Measurements from ENCODE around the gene CHCHD3. TPM values are rescaled to one million over a fixed set of nuclear protein-coding genes. Genes with fewer than 3 reads are reported as not detected.

The CHCHD3 gene
- total RNA-seq, 4 donors from 2014 or later, result 54.0 to 88.6 (median 61.3) TPM

DNA sequence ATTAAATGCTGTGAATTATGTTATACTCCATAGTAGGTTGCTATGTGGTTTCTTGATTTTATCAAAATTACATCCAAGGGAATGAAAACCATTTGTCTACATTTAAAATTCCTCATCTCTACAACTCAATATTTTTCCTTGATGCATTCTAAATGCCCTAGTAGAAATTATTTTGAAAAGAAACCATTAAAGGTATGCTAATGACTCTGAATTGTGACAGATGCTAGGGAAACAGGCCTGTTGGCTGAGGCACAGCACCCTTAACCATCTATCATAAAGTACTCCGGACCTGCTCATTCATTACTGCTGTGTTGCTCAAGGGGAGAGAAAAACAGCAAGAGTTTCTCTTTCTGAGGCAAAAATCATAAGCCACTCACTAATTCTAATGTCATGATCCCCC lies 131.2 kb downstream of the CHCHD3 start:
- no peak for ATAC-seq
- Histone ChIP-seq H3K27ac (no peak overlapping the region), H3K9me3 (no peaks in the 10 kb centered on the region), H3K27me3 (no peaks in the 10 kb centered on the region), H3K4me1 (no peaks in the 10 kb centered on the region), H3K4me3 (no peak overlapping the region), H3K36me3 (no peaks in the 10 kb centered on the region)
- WGBS, 2 donors (ENCODE audit: low coverage in 1 of 2), result 44 to 80% methylated on average over 1 of the region's 1 CpG
- TF ChIP-seq CTCF (IDR thresholded peaks at IDR 0.05) (no peak), POLR2AphosphoS5 (IDR thresholded peaks at IDR 0.05) (no peak), POLR2A (IDR thresholded peaks at IDR 0.05) (no peak)

GRCh38 chr7:132947011-132947410 lies 134.9 kb downstream of the CHCHD3 start:
- H3K27me3 ChIP-seq, result no peaks in the 10 kb centered on the region
- H3K4me1 ChIP-seq, result no peaks in the 10 kb centered on the region
- no peak overlapping the region for H3K4me3 ChIP-seq
- no peak for ATAC-seq
- TF ChIP-seq CTCF (IDR thresholded peaks at IDR 0.05) (no peak), POLR2AphosphoS5 (IDR thresholded peaks at IDR 0.05) (no peak), POLR2A (IDR thresholded peaks at IDR 0.05) (no peak)
- no peaks in the 10 kb centered on the region for H3K36me3 ChIP-seq
- no peaks in the 10 kb centered on the region for H3K9me3 ChIP-seq
- no peak overlapping the region for H3K27ac ChIP-seq
- WGBS, 2 donors (ENCODE audit: low coverage in 1 of 2), result 100% methylated on average over 1 of the region's 1 CpG

DNA sequence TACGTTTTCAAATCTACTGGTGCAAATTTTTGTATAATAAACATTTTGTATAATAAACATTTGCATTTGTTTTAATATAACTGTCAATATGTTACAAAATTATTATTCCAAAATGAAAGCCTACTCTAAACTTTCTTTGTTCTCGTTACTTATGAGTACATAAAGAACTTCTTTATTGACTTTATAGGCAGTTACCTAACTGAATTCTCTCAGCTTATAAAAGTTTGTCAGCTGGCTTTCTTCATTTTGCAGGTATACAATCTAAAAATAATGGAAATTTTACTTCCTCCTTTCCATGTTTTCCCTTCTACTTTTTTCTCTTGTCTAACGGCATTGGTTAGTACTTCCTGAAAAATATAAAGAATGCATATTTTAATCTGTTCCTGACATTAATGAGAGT lies 137.1 kb downstream of the CHCHD3 start:
- no peak for TF ChIP-seq CTCF (IDR thresholded peaks at IDR 0.05)
- TF ChIP-seq EP300 (IDR thresholded peaks at IDR 0.05), result no peak
- TF ChIP-seq POLR2AphosphoS5 (IDR thresholded peaks at IDR 0.05), result no peak
- no peak for TF ChIP-seq POLR2A (IDR thresholded peaks at IDR 0.05)
- H3K27ac ChIP-seq, result no peak overlapping the region
- H3K9me3 ChIP-seq, result no peaks in the 10 kb centered on the region
- H3K4me3 ChIP-seq, result no peak overlapping the region
- no peak for ATAC-seq
- H3K4me1 ChIP-seq, result no peaks in the 10 kb centered on the region
- WGBS, 2 donors (ENCODE audit: low coverage in 1 of 2), result 87 to 100% methylated on average over 3 of the region's 3 CpGs
- no peaks in the 10 kb centered on the region for H3K27me3 ChIP-seq
- H3K36me3 ChIP-seq, result no peaks in the 10 kb centered on the region

DNA sequence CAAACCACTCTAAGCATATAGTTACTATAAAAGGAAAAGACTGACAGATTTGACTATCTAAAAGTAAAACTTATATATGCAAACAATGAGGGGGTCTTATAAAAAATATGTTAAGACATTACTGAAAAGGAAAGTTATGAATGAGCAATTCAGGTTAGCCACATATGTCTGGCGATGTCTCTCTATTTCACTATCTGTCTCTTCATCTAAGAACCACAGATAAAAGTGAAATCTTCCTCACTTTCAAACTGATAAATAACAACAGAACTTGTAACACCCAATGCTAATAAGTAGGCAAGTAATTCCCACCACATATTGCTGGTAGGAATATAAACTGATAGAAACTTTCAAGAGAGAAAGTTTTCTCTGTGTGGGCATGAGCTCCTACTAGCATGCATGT lies 138.2 kb downstream of the CHCHD3 start:
- Histone ChIP-seq H3K36me3 (no peaks in the 10 kb centered on the region), H3K4me1 (no peaks in the 10 kb centered on the region), H3K27me3 (no peaks in the 10 kb centered on the region), H3K4me3 (no peak overlapping the region), H3K9me3 (no peaks in the 10 kb centered on the region), H3K27ac (no peak overlapping the region)
- ATAC-seq, result no peak
- TF ChIP-seq EP300 (IDR thresholded peaks at IDR 0.05), result no peak
- no peak for TF ChIP-seq POLR2A (IDR thresholded peaks at IDR 0.05)
- TF ChIP-seq CTCF (IDR thresholded peaks at IDR 0.05), result no peak
- no peak for TF ChIP-seq POLR2AphosphoS5 (IDR thresholded peaks at IDR 0.05)
- WGBS, 2 donors (ENCODE audit: low coverage in 1 of 2), result 96 to 100% methylated on average over 1 of the region's 1 CpG

DNA sequence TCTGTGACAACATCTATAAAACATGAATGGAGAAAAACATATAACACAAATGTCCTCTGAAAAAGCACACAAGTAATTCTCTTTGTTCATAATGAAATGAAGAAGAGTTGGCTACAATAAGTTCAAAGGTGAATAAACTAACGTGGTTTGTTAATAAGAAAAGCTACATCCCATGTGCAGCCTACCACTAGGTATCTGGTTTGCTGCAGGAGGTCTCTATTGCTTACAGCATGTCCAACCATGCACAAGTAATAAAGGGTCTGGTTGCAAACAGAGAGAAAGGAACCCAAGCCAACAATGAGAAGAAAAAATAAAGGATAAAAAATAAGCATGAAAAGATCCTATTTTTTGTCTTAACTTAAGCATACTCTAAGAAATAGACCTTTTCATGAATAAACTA lies 139.2 kb downstream of the CHCHD3 start:
- Histone ChIP-seq H3K36me3 (no peaks in the 10 kb centered on the region), H3K9me3 (no peaks in the 10 kb centered on the region), H3K27me3 (no peaks in the 10 kb centered on the region), H3K27ac (no peak overlapping the region), H3K4me3 (no peak overlapping the region), H3K4me1 (no peaks in the 10 kb centered on the region)
- no peak for TF ChIP-seq POLR2A (IDR thresholded peaks at IDR 0.05)
- 79 to 86% methylated on average over 1 of the region's 1 CpG for WGBS, 2 donors (ENCODE audit: low coverage in 1 of 2)
- no peak for ATAC-seq

DNA sequence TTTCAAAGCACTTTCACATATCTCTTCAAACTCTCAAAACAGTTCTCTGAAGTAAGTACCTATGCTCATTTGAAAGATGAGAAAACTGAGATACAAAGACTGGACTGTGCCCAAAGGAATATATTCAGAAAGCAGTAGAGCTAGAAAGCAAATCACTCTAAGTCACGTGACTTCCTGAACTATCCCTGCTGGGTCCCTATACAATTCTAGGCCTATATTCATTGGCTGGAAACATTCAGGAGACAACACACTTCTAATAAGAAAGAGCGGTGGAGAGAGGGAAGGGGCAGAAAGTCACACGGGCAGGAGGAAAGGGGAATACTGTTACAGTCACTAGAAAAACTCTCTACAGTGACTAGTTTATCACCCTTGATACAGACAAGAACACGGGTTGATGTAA lies 140.0 kb downstream of the CHCHD3 start:
- Histone ChIP-seq H3K36me3 (no peaks in the 10 kb centered on the region), H3K27me3 (no peaks in the 10 kb centered on the region), H3K9me3 (no peaks in the 10 kb centered on the region), H3K27ac (no peak overlapping the region), H3K4me1 (no peaks in the 10 kb centered on the region), H3K4me3 (no peak overlapping the region)
- ATAC-seq, result no peak
- TF ChIP-seq POLR2AphosphoS5 (IDR thresholded peaks at IDR 0.05), result no peak
- no peak for TF ChIP-seq EP300 (IDR thresholded peaks at IDR 0.05)
- TF ChIP-seq POLR2A (IDR thresholded peaks at IDR 0.05), result no peak
- TF ChIP-seq CTCF (IDR thresholded peaks at IDR 0.05), result no peak
- 80 to 97% methylated on average over 3 to 4 of the region's 4 CpGs for WGBS, 2 donors (ENCODE audit: low coverage in 1 of 2)
